Measurements from ENCODE around the gene SYCE1L.

DNA sequence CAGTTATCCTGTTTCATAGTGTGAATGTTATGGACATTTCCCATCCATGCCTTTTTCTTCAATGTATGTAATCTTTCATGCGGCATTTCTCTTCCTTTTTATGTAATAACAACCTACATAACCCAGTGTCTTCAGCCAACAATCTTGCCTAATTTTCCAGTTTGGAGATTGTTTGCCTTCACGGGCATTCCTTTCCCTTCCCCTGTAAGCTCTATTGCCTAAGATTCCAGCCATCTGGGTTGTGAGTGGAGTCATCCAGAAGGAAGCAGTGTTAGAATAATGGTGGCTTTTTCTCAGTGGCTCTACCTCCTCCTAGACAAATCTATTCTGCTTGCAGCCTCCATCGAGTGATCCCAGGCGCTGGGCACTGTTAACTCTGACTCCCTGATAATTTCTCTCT is 22.3 kb downstream of the SYCE1L start:
- no peak for TF ChIP-seq POLR2A (IDR thresholded peaks at IDR 0.05)
- TF ChIP-seq, protein P1, sequence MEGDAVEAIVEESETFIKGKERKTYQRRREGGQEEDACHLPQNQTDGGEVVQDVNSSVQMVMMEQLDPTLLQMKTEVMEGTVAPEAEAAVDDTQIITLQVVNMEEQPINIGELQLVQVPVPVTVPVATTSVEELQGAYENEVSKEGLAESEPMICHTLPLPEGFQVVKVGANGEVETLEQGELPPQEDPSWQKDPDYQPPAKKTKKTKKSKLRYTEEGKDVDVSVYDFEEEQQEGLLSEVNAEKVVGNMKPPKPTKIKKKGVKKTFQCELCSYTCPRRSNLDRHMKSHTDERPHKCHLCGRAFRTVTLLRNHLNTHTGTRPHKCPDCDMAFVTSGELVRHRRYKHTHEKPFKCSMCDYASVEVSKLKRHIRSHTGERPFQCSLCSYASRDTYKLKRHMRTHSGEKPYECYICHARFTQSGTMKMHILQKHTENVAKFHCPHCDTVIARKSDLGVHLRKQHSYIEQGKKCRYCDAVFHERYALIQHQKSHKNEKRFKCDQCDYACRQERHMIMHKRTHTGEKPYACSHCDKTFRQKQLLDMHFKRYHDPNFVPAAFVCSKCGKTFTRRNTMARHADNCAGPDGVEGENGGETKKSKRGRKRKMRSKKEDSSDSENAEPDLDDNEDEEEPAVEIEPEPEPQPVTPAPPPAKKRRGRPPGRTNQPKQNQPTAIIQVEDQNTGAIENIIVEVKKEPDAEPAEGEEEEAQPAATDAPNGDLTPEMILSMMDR (IDR thresholded peaks at IDR 0.05) = no peak
- TF ChIP-seq POLR2AphosphoS5 (IDR thresholded peaks at IDR 0.05) = no peak
- no peak for TF ChIP-seq EP300 (IDR thresholded peaks at IDR 0.05)
